Naive thymus-derived CD4-positive, alpha-beta T cell (primary cell): ENCODE data around the gene PDSS2. TPM values are rescaled to one million over a fixed set of nuclear protein-coding genes. Genes with fewer than 3 reads are reported as not detected.

Experiments
- ATAC-seq: fragments of 150-1000 bp; cut with Tn5 transposase; 2 replicates; pipeline ENCODE4 v1.10.0; 2021; ENCODE audit warnings: mild to moderate bottlenecking, moderate library complexity
- CTCF ChIA-PET: fragments of 350-600 bp; sonication (Branson Sonifier 250); formaldehyde crosslinking; loops from one replicate; lab custom pipeline; 2021; ENCODE audit warnings: antibody characterized with exemption; lab: Charles Lee
- POLR2A ChIA-PET: fragments of 350-600 bp; sonication (Branson Sonifier 250); formaldehyde crosslinking; loops from one replicate; lab custom pipeline; 2021; ENCODE audit warnings: antibody characterized with exemption, inconsistent platforms; lab: Charles Lee
- DNase-seq, 9 donors: peaks; one replicate each; pipeline versions ENCODE4 v3.0.0 to v3.0.0-alpha.2; 2020 to 2022; ENCODE audit warnings: mixed read lengths in 1 of 9
- H3K27ac ChIP-seq: one replicate; pipeline ENCODE4 v1.7.0; 2013; ENCODE audit warnings: mild to moderate bottlenecking, low read depth, low read length, moderate library complexity
- H3K27me3 ChIP-seq, 2 donors: one replicate each; pipeline ENCODE4 v1.7.0; 2013; ENCODE audit warnings: low read length in 2 of 2, mild to moderate bottlenecking in 2 of 2, moderate library complexity in 2 of 2; ENCODE audit not compliant: control insufficient read depth in 2 of 2, insufficient read depth in 2 of 2
- H3K36me3 ChIP-seq, 3 experiments: 1 replicate in 2 of 3; 2 replicates in 1 of 3; pipeline ENCODE4 v1.7.0; 2013; ENCODE audit warnings: low read length in 3 of 3, mild to moderate bottlenecking in 3 of 3, moderate library complexity in 1 of 3; ENCODE audit not compliant: insufficient read depth in 3 of 3, control insufficient read depth in 2 of 3
- H3K4me1 ChIP-seq, 2 donors: one replicate each; pipeline ENCODE4 v1.7.0; 2013; ENCODE audit warnings: low read length in 2 of 2, mild to moderate bottlenecking in 2 of 2, moderate library complexity in 1 of 2; ENCODE audit not compliant: control insufficient read depth in 2 of 2, insufficient read depth in 2 of 2
- H3K4me3 ChIP-seq: 2 replicates; pipeline ENCODE4 v1.7.0; 2013; ENCODE audit warnings: mild to moderate bottlenecking, low read length
- H3K9me3 ChIP-seq, 3 experiments: 1 replicate in 2 of 3; 2 replicates in 1 of 3; pipeline ENCODE4 v1.7.0; 2013; ENCODE audit warnings: low read length in 3 of 3; ENCODE audit not compliant: control insufficient read depth in 2 of 3
- H3K27ac Mint-ChIP-seq, 9 donors: one replicate each; pipeline ENCODE4 v1.8.0; 2020 to 2022; ENCODE audit warnings: mixed read lengths in 9 of 9, mild to moderate bottlenecking in 8 of 9, moderate library complexity in 5 of 9, inconsistent platforms in 2 of 9
- H3K27me3 Mint-ChIP-seq, 5 donors: one replicate each; pipeline ENCODE4 v1.8.0; 2021 to 2022; ENCODE audit warnings: mixed read lengths in 5 of 5, mild to moderate bottlenecking in 1 of 5
- H3K36me3 Mint-ChIP-seq, 5 donors: one replicate each; pipeline ENCODE4 v1.8.0; 2020 to 2022; ENCODE audit warnings: mixed read lengths in 5 of 5, mild to moderate bottlenecking in 3 of 5, inconsistent platforms in 1 of 5
- H3K4me1 Mint-ChIP-seq, 7 donors: one replicate each; pipeline ENCODE4 v1.8.0; 2020 to 2022; ENCODE audit warnings: mixed read lengths in 7 of 7, mild to moderate bottlenecking in 3 of 7, inconsistent platforms in 1 of 7
- H3K4me3 Mint-ChIP-seq, 10 donors: one replicate each; pipeline ENCODE4 v1.8.0; 2020 to 2022; ENCODE audit warnings: mild to moderate bottlenecking in 10 of 10, mixed read lengths in 10 of 10, moderate library complexity in 6 of 10, inconsistent platforms in 2 of 10
- H3K9me3 Mint-ChIP-seq, 11 donors: one replicate each; pipeline ENCODE4 v1.8.0; 2020 to 2022; ENCODE audit warnings: mixed read lengths in 11 of 11, mild to moderate bottlenecking in 4 of 11, inconsistent platforms in 1 of 11, moderate library complexity in 1 of 11
- intact Hi-C, 2 donors: fragments of 100-400 bp; cut with micrococcal nuclease; formaldehyde crosslinking; loops; one replicate each; pipeline ENCODE4 v1.15.1; 2023
- polyA plus RNA-seq, 2 donors: library from polyadenylated mRNA; unstranded; fragments of 300-500 nt; fragmentation: Illumina TruSeq; gene quantifications; one replicate each; pipeline ENCODE4 v1.2.3, GENCODE V29; 2021
- total RNA-seq, 6 experiments: library from RNA in 5 of 6; stranded (reverse) in 5 of 6; gene quantifications; 1 replicate in 5 of 6; 2 replicates in 1 of 6; pipeline ENCODE4 v1.2.3 and lab custom pipeline; 2021 to 2026

Gene PDSS2
- total and polyA plus RNA-seq, 7 experiments from 2014 or later = 12.0 to 16.6 (median 12.4) TPM

GRCh38 chr6:107319906-107320530 lies 139.3 kb downstream of the PDSS2 start:
- intact Hi-C loops = loop anchor here in 1 of 2 donors (2.0 kb wide), 1 partner anchor 355 kb away; no protein-coding TSS in a partner anchor
- no peak for ATAC-seq
- ChIA-PET POLR2A (no interaction called here), CTCF (no interaction called here)
- peaks cover 0 to 9% (median 5%) of the 10 kb centered on the region in 7 donors for H3K4me1 Mint-ChIP-seq
- no peaks in the 10 kb centered on the region for H3K4me1 ChIP-seq
- no peaks in the 10 kb centered on the region for H3K36me3 ChIP-seq
- H3K4me3 ChIP-seq = no peak overlapping the region
- no peaks in the 10 kb centered on the region for H3K9me3 Mint-ChIP-seq
- H3K27ac Mint-ChIP-seq = no peak overlapping the region
- no peak for DNase-seq
- no peak overlapping the region for H3K4me3 Mint-ChIP-seq
- no peaks in the 10 kb centered on the region for H3K27me3 Mint-ChIP-seq
- no peak overlapping the region for H3K27ac ChIP-seq
- H3K27me3 ChIP-seq = no peaks in the 10 kb centered on the region
- peaks cover 0 to 8% (median 2%) of the 10 kb centered on the region in 5 donors for H3K36me3 Mint-ChIP-seq
- H3K9me3 ChIP-seq = no peaks in the 10 kb centered on the region

- Mint-ChIP-seq H3K4me1 (peaks cover 0 to 8% (median 5%) of the 10 kb centered on the region in 7 donors), H3K27ac (no peak overlapping the region), H3K4me3 (no peak overlapping the region), H3K36me3 (peaks cover 0 to 2% (median under 1%) of the 10 kb centered on the region in 5 donors), H3K27me3 (no peaks in the 10 kb centered on the region), H3K9me3 (no peaks in the 10 kb centered on the region)
- POLR2A ChIA-PET = no interaction called here
- CTCF ChIA-PET = interaction anchor here (0.5 to 0.6 kb wide), 4 partner anchors 15 to 410 kb away, joined by 3 to 4 read pairs (median 3); no protein-coding TSS in a partner anchor
- peak in 1 of 9 donors; percentile 2 for DNase-seq
- peak; percentile 71 for ATAC-seq
- Histone ChIP-seq H3K9me3 (no peaks in the 10 kb centered on the region), H3K4me3 (no peak overlapping the region), H3K36me3 (no peaks in the 10 kb centered on the region), H3K27me3 (no peaks in the 10 kb centered on the region), H3K27ac (no peak overlapping the region), H3K4me1 (no peaks in the 10 kb centered on the region)
- intact Hi-C loops = loop anchor here (1.0 to 2.0 kb wide), 2 partner anchors 357 kb away; no protein-coding TSS in a partner anchor
These were observed 141.1 kb downstream of the PDSS2 start for GRCh38 chr6:107318100-107318736.

GRCh38 chr6:107315114-107315513 lies 144.2 kb downstream of the PDSS2 start:
- ATAC-seq = no peak
- H3K36me3 Mint-ChIP-seq = peaks cover 0 to 15% (median 6%) of the 10 kb centered on the region in 5 donors
- H3K27ac ChIP-seq = no peak overlapping the region
- H3K4me1 ChIP-seq = no peaks in the 10 kb centered on the region
- H3K9me3 Mint-ChIP-seq = no peaks in the 10 kb centered on the region
- H3K27me3 ChIP-seq = no peaks in the 10 kb centered on the region
- H3K4me3 ChIP-seq = no peak overlapping the region
- H3K27me3 Mint-ChIP-seq = no peaks in the 10 kb centered on the region
- ChIA-PET CTCF (no interaction called here), POLR2A (no interaction called here)
- H3K4me1 Mint-ChIP-seq = peaks cover 0 to 12% (median 0%) of the 10 kb centered on the region in 7 donors
- H3K27ac Mint-ChIP-seq = no peak overlapping the region
- intact Hi-C loops = no loop called here
- H3K36me3 ChIP-seq = no peaks in the 10 kb centered on the region
- no peak overlapping the region for H3K4me3 Mint-ChIP-seq
- H3K9me3 ChIP-seq = no peaks in the 10 kb centered on the region
- no peak for DNase-seq

- no peak overlapping the region for H3K4me3 Mint-ChIP-seq
- CTCF ChIA-PET = no interaction called here
- H3K27ac Mint-ChIP-seq = no peak overlapping the region
- no peak overlapping the region for H3K4me3 ChIP-seq
- DNase-seq (no peak), ATAC-seq (no peak)
- H3K9me3 ChIP-seq = no peaks in the 10 kb centered on the region
- no peaks in the 10 kb centered on the region for H3K4me1 ChIP-seq
- H3K9me3 Mint-ChIP-seq = no peaks in the 10 kb centered on the region
- no peaks in the 10 kb centered on the region for H3K36me3 ChIP-seq
- peaks cover 0 to 12% (median 0%) of the 10 kb centered on the region in 7 donors for H3K4me1 Mint-ChIP-seq
- POLR2A ChIA-PET = no interaction called here
- H3K27ac ChIP-seq = no peak overlapping the region
- intact Hi-C loops = no loop called here
- H3K36me3 Mint-ChIP-seq = peaks cover 0 to 15% (median 6%) of the 10 kb centered on the region in 5 donors
- no peaks in the 10 kb centered on the region for H3K27me3 Mint-ChIP-seq
- H3K27me3 ChIP-seq = no peaks in the 10 kb centered on the region
These were observed 144.8 kb downstream of the PDSS2 start for GRCh38 chr6:107314531-107314939.

GRCh38 chr6:107313776-107314175 lies 145.6 kb downstream of the PDSS2 start:
- no peaks in the 10 kb centered on the region for H3K4me1 ChIP-seq
- no peaks in the 10 kb centered on the region for H3K27me3 Mint-ChIP-seq
- intact Hi-C loops = no loop called here
- DNase-seq (no peak), ATAC-seq (no peak)
- H3K9me3 Mint-ChIP-seq = no peaks in the 10 kb centered on the region
- CTCF ChIA-PET = no interaction called here
- no peaks in the 10 kb centered on the region for H3K9me3 ChIP-seq
- no peak overlapping the region for H3K4me3 ChIP-seq
- no peak overlapping the region for H3K4me3 Mint-ChIP-seq
- no peak overlapping the region for H3K27ac ChIP-seq
- H3K36me3 ChIP-seq = no peaks in the 10 kb centered on the region
- POLR2A ChIA-PET = no interaction called here
- H3K36me3 Mint-ChIP-seq = peaks cover 0 to 17% (median 6%) of the 10 kb centered on the region in 5 donors
- H3K27me3 ChIP-seq = no peaks in the 10 kb centered on the region
- no peak overlapping the region for H3K27ac Mint-ChIP-seq
- peaks cover 0 to 12% (median 0%) of the 10 kb centered on the region in 7 donors for H3K4me1 Mint-ChIP-seq

GRCh38 chr6:107310362-107310761 lies 149.0 kb downstream of the PDSS2 start:
- Mint-ChIP-seq H3K36me3 (peaks cover 0 to 31% (median 12%) of the 10 kb centered on the region in 5 donors), H3K27ac (no peak overlapping the region), H3K4me3 (no peak overlapping the region), H3K27me3 (no peaks in the 10 kb centered on the region), H3K4me1 (peaks cover 0 to 7% (median 0%) of the 10 kb centered on the region in 7 donors), H3K9me3 (no peaks in the 10 kb centered on the region)
- Histone ChIP-seq H3K27me3 (no peaks in the 10 kb centered on the region), H3K4me3 (no peak overlapping the region), H3K9me3 (no peaks in the 10 kb centered on the region), H3K4me1 (no peaks in the 10 kb centered on the region), H3K27ac (no peak overlapping the region), H3K36me3 (no peaks in the 10 kb centered on the region)
- no peak for ATAC-seq
- intact Hi-C loops = no loop called here
- ChIA-PET CTCF (no interaction called here), POLR2A (no interaction called here)
- DNase-seq = no peak
